ENCODE results near the gene TNIP1. TPM values are rescaled to one million over a fixed set of nuclear protein-coding genes. Genes with fewer than 3 reads are reported as not detected.

The TNIP1 gene
- total RNA-seq, 1 experiment from 2014 or later, result 342 TPM

DNA sequence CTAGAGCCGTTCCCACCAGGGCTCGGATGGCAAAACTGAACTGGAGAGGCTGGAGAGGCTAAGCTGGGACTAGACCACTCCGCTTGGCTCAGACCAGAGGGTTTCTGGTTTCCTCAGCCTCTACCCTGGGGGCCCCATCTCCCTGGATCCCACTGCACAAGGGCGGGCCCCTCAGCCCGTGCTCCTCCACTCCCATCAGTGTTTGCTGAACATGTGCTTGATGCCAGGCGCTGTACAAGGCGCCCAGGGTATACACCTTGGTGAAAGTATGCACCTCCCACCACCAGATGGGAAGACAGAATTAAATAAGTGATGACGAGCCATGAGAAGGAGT lies 42.5 kb downstream of the TNIP1 start:
- Mint-ChIP-seq H3K27ac (ENCODE audit: low read depth, unreplicated experiment) (no peak overlapping the region), H3K9me3 (ENCODE audit: unreplicated experiment) (no peaks in the 10 kb centered on the region), H3K36me3 (ENCODE audit: insufficient read depth, unreplicated experiment) (peaks cover 97% of the 10 kb centered on the region), H3K27me3 (ENCODE audit: insufficient read depth, unreplicated experiment) (no peaks in the 10 kb centered on the region), H3K4me3 (ENCODE audit: unreplicated experiment) (no peak overlapping the region), H3K4me1 (ENCODE audit: insufficient read depth, unreplicated experiment) (peaks cover 7% of the 10 kb centered on the region)
- BruUV-seq (replicated peaks), result no TSS peak
- CTCF ChIA-PET, result interaction anchor here (0.7 to 19.3 kb wide), 5 partner anchors 13 to 127 kb away, joined by 3 to 230 read pairs (median 27); no protein-coding TSS in a partner anchor
- intact Hi-C loops (cut with micrococcal nuclease), result no loop called here
- DNase-seq (ENCODE audit: unreplicated experiment), result no peak
- POLR2A ChIA-PET, result interaction anchor here (1.1 kb wide), 1 partner anchor 11 kb away, joined by 4 read pairs; no protein-coding TSS in a partner anchor
- TF ChIP-seq CTCF (IDR thresholded peaks at IDR 0.05; ENCODE audit: unreplicated experiment), result no peak

- H3K4me1 Mint-ChIP-seq (ENCODE audit: insufficient read depth, unreplicated experiment), result peaks cover 7% of the 10 kb centered on the region
- POLR2A ChIA-PET, result interaction anchor here (1.1 kb wide), 1 partner anchor 11 kb away, joined by 4 read pairs; no protein-coding TSS in a partner anchor
- no peak for TF ChIP-seq CTCF (IDR thresholded peaks at IDR 0.05; ENCODE audit: unreplicated experiment)
- CTCF ChIA-PET, result interaction anchor here (0.6 to 19.3 kb wide), 6 partner anchors 9 to 275 kb away, joined by 3 to 230 read pairs (median 15); no protein-coding TSS in a partner anchor
- H3K27me3 Mint-ChIP-seq (ENCODE audit: insufficient read depth, unreplicated experiment), result no peaks in the 10 kb centered on the region
- H3K36me3 Mint-ChIP-seq (ENCODE audit: insufficient read depth, unreplicated experiment), result peaks cover 97% of the 10 kb centered on the region
- no TSS peak for BruUV-seq (replicated peaks)
- DNase-seq (ENCODE audit: unreplicated experiment), result no peak
- no peaks in the 10 kb centered on the region for H3K9me3 Mint-ChIP-seq (ENCODE audit: unreplicated experiment)
- peak overlapping the region; percentile 75 for H3K27ac Mint-ChIP-seq (ENCODE audit: low read depth, unreplicated experiment)
- no peak overlapping the region for H3K4me3 Mint-ChIP-seq (ENCODE audit: unreplicated experiment)
- intact Hi-C loops (cut with micrococcal nuclease), result no loop called here
Measured at GRCh38 chr5:151037561-151038411, 43.0 kb downstream of the TNIP1 start.

DNA sequence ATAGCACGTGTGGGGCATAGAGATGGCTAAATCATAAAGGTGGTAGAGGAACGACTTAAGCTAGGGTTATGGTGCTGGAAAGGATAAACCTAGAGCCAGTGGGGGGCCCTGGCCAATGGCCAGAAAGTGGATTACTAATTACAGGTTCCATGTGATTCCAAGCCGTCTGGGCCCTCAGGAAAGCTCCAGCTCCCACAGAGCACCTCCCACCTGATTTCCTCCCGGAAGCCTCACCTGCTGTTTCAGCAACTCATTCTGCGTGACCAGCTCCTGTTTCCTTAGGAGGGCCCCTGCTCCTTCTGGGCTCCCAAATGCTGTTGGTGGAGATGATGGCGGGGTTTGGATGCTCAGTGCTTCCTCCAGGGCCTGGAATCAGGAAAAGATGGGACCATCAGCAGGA lies 44.3 kb downstream of the TNIP1 start:
- no peaks in the 10 kb centered on the region for H3K9me3 Mint-ChIP-seq (ENCODE audit: unreplicated experiment)
- H3K27ac Mint-ChIP-seq (ENCODE audit: low read depth, unreplicated experiment), result peak overlapping the region; percentile 75
- H3K4me3 Mint-ChIP-seq (ENCODE audit: unreplicated experiment), result no peak overlapping the region
- DNase-seq (ENCODE audit: unreplicated experiment), result no peak
- H3K4me1 Mint-ChIP-seq (ENCODE audit: insufficient read depth, unreplicated experiment), result peaks cover 7% of the 10 kb centered on the region
- ChIA-PET CTCF (interaction anchor here (0.6 to 19.3 kb wide), 8 partner anchors 14 to 106 kb away, joined by 3 to 230 read pairs (median 4); no protein-coding TSS in a partner anchor), POLR2A (interaction anchor here (0.8 to 1.7 kb wide), 2 partner anchors 17 to 217 kb away, joined by 3 to 4 read pairs; partner anchors contain the start of gene GPX3)
- no TSS peak for BruUV-seq (replicated peaks)
- no peaks in the 10 kb centered on the region for H3K27me3 Mint-ChIP-seq (ENCODE audit: insufficient read depth, unreplicated experiment)
- H3K36me3 Mint-ChIP-seq (ENCODE audit: insufficient read depth, unreplicated experiment), result peaks cover 97% of the 10 kb centered on the region
- no peak for TF ChIP-seq CTCF (IDR thresholded peaks at IDR 0.05; ENCODE audit: unreplicated experiment)
- intact Hi-C loops (cut with micrococcal nuclease), result no loop called here
